Stimulated activated CD8-positive, alpha-beta memory T cell treated with anti-CD3 and anti-CD28 coated beads, Interleukin-15, amount 100 ng/mL, for 1 hour (primary cell): ENCODE results near the gene UNC79.

Source experiments
- DNase-seq: peaks from one replicate; pipeline ENCODE4 v3.0.0-alpha.2; 2020; ENCODE audit warnings: low read depth

Gene UNC79

DNA sequence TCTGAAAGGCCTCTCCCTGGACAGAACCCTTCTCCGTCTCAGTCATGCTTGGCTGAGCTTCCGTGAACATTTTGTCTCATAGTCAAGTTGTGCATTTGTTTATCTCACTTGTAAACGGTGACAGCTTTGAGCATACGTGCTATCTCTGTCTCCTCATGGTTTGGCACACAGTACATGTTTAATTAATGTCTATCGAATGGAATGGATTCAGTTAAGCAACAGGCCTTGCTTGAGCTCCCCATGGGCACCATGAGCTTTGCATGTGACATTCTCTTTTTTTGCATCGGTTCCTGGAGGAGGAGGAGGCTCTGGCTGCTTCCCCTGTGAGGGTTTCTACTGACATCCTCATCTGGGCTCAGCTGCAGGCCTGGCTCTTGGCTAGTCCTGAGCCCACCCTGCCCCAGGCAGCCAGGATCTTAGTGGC is 277.6 kb downstream of the UNC79 start:
- no peak for DNase-seq

DNA sequence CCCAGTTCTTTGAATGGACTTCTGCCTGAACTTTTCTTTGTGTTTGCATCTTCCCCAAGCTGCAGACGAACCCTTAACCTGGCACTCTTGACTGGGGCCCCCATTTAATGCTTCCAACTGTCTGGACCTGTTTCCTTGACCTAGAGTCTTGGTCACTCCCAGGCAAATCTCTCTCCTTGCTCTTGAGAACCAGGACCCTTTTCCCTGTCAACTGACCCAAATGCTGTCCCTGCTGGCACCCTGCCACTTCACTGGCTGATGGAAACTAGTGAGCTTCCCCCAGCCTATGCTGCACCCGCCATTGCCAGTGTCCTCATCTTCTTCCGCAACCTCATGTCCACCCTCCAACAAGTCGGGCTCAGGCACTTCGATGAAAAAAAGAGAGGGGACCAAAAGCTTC is 278.1 kb downstream of the UNC79 start:
- no peak for DNase-seq

DNA sequence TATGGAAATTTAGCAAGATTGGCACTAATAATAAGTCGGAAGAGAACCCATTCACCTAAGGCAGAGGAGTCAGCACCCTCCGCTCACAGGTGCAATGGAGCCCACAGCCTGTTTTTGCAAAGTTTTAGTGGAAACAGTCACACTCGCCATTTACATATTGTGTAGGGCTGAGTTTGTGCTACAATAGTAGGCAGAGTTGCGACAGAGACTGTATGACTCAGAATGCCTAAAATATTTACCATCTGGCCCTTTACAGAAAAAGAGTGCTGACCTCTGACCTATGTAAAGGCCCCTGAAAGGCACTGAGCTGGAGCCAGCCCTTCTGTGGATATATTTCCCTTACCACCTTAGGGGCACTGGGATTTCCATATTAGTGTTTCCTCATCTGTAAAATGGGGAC is 278.5 kb downstream of the UNC79 start:
- no peak for DNase-seq

DNA sequence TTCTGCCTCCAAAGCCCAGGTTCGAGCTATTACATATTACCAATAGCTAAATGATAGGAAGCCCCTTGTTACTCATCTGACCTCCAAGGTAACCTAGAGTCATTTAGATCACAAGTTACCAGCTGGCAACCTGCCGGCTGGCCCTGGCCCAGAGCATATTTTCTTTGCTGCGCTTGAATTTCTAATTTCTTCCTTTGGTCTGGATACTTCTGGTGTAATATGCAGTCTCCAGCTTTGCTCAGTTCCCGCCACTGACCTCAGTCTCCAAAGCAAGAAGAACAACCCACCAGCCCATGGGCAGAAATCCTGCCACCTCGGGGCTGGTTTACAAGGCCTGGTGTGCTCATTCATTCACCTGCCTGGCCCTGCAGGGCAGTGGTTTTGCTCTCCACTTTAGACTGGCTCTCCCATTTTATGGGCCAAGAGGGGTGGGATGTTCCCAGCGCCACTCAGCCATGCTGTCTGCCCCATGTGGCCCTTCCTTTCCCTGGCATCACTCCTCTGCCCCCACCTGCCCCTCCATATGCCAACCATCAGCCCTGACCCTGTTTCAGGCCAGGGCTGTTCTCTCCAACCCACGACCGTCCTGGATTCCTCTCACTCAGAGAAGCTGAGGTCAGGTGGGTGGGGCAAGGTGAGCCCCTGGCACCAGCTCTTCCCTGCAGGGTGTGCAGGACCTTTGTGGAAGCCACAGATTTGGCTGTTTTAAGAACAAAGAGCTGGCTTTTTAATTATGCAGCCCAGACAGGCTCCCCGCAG is 281.5 kb downstream of the UNC79 start:
- DNase-seq: no peak

DNA sequence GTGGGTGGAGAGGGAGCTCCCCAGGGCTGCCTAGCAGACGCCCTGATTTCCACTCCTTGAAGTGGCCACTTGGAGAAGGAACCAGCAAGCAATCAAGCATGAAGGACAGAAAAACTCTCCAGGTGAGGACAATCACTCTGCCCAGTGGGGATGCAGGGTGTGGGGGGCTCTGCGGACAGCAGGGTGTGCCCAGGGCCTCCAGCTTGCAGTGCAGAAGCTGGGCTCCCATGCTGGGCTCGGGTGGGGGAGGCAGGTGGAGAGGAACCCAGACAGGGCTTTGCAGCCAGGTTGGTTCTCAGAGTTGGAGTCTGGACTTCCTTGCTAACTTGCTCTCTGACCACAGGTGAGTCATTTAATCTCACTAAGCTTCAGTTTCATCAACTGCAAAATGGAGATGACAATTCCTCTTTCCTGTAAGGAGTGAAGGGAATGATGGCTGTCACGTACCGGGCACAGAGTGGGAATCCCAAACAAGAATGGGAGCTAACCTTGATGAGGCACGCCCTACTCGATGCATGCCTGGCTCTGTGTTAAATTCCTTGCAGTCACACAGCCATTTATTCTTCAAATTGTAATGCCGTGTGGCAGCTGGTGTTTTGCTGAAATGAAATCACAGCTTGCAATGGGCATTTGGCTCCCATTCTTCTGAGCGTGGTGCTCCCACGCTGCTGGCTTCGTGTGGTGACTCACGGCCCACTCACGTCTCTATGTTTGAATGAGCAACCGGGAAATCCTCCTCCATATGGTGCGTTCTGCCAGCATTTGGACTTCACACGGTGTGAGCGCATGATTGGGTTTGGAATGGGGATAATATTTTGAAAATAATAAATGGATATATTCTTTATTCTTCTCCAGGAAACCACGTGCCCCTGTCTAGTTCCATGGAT is 282.3 kb downstream of the UNC79 start:
- no peak for DNase-seq

DNA sequence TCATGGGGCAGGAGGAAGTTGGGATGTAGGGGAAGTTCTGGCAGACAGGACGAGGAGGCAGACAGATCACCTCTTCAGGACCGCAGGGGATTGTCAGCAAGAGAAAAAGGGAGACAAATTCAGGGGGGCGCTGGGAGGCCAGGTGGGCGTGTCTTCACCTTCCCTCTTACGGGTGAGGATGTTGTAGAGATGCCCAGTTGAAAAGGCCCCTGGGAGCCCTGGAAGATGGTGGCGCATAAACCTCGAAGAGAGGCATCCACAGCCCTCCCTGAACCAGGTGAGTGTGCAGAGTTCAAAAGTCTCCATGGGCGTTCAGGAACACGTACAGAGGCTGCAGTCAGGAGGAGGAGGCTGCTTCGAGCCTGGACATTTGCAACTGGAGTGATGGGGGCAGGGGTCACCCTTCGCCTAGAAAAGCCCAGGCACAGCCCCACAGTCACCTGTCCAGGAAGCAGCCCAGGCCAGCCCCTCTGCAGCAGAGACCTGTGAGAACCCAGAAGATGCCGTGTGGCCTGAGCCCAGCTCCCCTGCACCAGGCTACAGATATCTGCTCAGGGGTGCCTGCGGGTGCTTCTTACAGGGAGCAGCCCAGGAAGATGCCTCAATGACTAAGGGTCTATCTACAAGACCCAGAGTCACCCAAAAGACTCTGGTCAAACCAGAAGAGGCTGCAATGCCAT is 283.1 kb downstream of the UNC79 start:
- DNase-seq: no peak

DNA sequence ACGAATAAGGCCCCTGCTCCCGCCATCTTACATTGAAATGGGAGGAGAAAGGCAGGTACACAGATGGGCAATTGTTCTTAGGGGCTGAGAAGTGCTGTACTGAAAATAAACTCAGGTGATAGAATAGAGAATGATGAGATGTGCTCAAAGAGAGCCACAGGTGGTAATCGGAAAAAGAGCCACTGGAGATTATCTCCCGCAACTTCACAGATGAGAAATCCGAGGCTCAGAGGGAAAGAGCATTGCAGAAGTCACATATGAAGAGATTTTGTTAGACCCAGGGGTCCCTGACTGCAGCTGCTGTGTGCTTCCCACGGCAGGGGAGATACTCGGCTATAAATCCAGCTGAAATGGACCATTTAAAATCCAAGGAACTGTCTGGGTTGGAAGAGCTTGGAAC is 283.9 kb downstream of the UNC79 start:
- no peak for DNase-seq

DNA sequence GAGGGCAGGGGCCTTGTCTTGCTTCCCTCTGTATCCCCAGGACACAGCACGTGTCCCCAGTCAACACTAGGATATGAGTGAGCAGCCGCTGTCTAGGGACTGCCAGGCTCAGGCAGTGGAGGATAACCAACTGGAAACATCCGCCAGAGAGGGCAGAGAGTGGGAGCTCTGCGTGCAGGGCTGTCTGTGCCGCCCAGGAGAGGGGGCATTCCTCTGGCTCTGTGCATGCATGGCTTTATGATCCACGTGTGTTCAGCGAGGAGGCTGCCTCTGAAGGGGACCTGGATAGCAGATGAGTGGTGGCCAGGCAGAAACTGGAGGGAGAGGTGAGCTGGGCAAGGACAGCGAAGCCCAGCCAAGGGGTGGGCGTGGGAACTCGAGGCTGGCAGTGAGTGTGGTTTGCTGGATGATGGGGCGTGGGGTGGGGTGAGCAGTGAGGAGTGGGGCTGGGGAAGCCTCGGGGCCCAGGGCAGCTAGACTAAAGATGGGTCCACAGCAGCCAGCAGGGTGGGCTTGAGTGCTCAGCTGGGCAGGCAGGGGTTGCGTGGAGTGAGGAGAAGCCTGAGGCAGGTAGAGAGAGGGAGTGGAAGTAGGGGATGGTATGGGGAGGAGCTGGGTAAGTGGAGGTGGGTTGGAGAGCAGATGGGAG is 284.7 kb downstream of the UNC79 start:
- DNase-seq: no peak

DNA sequence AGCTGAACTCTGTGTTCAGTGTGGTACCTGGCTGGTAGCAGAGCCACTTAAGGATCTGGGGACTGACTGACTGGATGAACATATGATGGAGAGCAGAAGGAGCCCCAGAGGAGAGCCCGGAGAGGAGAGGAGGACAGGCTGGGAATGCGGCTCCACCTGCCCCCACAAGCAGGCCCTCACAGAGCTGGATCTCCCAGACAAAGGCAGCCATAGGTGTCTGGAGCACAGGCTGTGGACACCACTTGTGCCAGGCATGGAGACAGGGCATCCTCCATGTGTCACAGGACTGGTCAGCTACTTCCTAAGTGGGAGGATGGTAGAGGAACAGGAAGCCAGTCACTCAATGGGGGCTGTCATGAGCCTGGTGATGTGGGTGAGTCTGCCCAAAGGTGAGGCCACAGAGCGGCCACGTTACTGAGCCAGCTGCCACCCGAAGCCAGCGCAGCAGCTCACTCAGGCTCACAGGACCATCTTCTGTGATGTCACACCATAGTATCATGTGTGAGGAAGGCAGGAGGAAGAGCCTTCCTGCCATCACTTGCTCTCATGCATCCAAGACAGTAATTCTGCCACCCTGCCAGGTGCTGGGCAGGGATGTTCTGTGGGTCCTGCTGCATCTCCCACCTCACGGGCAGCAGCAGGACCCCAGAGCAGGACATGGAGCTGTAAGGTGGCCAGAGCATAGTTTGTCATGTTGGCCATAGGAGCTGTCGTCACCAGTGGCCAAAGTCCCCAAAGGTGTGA is 285.4 kb downstream of the UNC79 start:
- DNase-seq: no peak

DNA sequence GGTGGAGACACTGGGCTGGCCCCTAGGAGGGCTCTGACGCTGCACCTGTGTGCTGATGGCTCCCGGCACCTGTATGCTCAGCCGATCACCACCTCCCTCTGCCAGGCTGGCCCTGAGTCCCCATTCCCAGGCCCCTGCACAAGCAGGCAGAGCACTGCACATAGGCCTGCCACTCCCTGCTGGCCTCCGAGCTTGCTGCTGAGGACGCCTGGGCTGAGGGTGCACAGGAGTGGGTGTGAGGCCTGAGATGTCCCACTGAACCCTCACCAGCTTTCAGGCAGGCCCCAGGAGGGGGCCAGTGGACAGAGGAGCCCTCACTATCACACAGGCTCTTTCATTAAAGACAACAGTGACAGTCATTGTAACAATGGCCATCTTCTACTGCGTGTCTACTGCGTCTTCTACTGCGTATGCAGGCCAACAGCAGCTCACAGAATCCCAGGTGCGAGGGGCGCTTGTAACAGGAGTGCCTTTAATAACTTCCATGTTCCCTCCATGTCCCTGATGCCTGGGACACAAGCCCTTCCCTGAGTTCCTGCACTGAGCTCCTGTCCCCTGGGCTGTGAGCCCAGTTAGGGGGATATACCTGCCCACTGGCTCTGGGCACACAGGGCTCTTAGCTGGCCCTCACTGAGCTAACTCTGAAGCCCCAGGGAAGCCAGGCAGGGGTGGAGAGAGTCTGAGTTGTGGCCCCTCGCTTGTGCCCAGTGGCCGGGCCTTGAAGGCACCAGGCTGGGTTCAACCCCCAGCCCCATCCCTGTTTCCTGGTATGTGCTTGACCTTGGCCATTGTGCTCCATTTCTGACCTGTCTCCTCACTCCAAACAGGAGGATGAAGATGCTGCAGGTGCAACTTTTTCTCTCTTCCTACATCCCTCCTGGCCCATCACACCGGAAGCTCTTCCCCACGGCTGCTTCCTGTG is 286.3 kb downstream of the UNC79 start:
- no peak for DNase-seq

DNA sequence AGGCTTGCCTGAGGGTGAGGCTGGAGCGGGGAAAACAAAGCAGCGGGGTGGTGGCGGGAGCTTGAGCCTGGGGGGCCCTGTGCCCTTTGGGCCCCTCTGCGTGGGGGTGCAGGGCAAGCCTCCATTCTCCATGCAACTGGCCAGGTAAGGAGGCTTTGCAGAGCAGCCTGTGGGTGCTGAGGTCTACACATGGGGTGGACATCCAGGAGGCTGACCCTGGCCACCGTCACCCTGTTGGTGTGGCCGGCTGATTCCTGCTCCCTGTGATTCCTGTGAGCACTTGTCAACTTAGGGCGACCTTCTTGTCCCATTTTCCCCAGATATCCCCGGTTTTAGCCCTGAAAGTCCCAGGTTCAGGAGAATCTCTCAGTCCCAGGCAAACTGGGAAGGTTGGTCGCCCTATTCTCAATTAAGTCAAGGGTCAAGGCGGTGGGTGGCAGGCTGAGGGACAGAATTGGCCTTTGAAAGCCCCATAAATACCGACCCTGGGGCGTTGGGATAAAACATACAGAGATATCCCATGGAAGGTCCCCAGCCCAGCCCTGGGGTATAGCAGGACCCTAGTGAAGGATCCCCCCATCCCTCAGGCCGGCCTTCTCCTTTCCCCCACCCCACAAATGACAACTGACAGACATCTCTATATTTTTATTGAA is 287.1 kb downstream of the UNC79 start:
- no peak for DNase-seq

DNA sequence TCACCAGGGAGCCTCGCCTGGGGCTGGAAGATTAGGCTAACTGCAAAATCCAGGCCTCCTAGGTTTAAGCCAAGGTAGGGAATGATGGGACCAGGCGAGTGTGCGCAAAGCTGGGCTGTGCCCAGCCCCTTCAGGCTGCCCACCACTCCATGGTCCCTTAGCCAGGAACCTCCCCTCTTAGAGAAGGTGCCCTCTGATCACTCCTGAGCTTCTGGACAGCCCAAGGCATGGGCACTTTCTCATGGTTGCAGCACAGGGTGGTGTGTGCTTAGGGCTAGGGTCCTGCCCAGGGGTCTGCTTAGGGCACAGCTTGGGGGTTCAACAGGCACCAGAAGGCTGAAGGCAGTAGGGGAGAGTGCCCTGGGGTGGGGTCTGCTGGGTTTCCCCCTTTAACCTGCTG is 288.5 kb downstream of the UNC79 start:
- no peak for DNase-seq

DNA sequence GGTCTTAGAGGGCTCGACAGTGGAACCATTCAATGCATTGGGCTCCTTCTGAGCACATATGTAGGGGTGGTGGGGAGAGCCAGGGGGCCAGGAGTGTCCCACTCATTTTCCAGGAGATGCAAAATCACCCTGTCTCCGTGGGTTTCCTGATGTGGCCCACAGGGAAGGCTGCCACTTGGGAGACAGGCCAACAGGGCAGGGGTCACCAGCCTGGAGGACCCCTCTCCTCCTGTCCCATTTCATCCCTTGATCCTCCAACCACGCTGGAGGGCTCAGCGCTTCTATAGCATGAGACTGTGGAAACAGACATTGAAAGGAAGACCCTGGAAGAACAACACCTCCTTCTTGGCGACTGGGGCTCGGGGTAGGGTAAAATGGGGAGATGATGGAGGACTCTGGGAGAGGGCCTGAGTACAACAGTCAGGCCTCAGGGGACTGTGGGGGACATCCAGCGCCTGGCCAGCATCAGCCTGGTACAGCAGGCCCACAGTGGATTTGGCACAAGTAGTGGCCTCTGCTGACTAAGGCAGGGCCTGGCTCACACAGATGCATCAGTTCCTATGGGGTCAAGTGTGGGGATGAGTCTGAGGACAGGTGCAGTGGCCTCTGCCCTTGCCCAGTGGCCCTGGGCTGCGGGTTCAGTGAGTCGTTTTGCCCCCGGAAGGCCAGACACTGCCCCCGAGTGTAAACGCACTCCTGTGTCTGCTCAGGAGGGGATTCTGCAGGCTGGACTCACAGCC is 289.5 kb downstream of the UNC79 start:
- DNase-seq: no peak

DNA sequence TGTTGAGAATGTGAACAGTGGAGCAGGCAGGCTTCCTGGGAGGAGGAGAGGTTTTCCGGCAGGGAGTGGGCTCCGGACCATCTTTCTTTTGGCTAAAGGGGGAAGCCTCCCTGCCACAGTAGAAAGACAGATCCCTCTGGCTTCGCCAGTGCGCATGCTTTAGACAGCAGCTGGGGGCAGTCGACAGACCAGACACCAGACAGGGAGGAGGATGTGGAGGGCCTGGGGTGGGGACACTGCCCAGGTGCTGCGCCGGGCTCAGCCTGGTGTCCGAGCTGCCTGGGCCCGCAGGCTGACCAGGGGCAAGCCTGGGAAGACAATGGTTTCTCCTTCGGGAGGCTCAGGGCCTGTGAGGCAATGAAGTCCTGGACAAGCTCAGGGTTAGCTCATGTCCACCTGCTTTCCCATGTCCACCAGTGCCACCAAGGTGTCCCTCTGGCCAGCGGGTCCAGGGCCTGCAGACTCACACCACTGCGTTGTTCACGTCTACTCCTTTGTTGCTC is 290.3 kb downstream of the UNC79 start:
- DNase-seq: no peak

DNA sequence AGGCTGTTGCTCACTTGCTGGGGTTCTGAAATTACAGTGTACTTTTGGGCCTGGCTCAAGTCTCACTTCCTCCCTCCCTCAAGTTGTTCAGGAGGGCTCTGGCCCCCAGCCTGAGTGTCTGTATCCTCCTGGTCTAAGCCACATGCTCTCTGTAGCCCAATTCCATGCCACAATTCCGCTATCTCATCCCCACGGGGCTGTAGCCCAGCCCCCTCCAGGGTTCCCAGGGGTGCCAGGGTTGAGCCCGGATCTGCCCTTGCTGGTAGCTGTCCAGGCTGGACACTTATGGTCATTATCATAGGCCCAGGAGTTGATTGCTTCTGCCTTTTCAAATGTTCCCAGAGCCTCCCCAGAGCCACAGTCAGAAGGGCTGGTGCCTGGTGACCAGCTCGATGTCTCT is 292.3 kb downstream of the UNC79 start:
- no peak for DNase-seq

DNA sequence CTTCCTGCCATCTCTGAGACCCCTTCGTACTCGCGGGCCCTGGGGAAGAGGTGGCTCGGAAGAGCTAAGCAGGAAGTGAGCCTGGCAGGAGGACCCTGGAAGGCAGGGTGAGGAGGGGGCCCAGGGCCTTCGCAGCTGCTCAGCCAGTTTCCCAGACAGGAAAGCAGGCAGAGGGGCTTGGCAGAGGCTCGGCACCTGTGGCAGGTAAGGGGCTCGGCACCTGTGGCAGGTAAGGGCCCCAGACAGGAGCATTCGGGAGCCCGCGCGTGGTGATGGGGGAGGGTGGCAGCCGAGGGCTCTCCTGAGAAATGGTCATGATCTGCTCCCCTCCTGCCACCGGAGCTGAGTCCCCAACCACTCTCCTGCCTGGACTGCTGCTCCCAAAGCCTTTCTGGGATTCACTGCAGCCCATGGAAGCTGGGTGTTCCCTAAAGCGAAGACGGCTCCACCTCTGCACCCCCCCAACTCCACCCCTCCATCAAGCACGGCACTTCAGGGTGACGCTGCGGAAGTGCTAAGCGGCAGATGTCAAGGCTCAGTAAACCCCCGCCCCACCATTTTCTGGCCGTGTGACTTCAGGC is 294.4 kb downstream of the UNC79 start:
- DNase-seq: no peak

DNA sequence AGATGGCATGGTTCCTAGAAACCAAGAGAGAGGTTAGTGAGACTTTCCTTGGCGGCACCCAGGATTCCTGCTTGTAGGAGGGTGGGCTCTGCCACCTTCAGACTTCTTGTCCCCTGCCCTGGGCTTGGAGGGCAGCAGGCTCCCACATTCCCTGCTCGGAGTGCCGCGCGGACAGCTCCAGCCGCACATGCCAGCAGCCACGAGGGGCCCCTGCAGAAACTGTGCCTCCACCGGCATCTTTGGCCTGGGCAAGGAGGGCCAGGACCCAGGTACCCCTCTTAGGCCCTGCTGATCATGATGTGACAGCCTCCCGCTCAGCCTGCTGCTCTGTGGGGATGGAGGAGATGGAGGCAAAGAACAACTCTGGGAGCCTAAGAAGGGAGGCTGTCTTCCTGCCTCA is 295.3 kb downstream of the UNC79 start:
- DNase-seq: no peak

DNA sequence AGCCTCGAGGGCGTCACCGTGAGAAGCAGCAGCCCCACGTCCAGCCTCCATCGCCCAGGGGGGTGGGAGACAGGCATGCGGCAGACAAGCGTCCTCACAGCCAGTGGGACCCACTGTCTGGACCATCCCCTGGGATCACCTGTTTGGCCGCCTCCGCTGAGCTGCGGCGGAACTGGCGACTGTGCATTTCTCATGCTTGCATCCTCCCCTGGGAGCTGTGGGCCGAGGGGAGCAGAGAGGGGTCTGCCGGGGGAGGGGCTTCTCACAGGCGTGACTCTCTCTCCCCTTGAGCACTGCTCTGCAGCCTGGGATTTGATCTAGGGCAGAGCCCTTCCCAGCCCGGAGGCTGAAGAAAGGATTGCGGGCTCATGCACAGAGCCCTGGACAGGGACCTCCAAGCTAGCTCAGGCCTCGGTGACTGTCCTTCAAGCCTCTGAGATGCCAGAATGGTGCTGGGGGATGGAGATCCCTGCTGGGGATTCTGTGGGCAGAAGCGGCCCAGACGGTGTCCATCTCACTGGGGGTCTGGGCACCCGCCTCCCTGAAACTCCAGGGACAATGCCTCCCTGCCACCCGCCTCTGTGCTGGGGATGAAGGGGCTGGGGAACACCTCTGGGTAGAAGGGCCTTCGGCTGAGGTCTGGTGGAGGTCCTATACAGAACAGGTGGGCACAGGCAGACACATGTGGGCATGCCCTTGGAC is 296.5 kb downstream of the UNC79 start:
- DNase-seq: no peak
